Small intestine (tissue), 7 donors: Measurements from ENCODE around the gene TJAP1. TPM values are rescaled to one million over a fixed set of nuclear protein-coding genes. Genes with fewer than 3 reads are reported as not detected.
A peak's percentile ranks its signal among the peaks of the same experiment; 100 is the strongest.

Experiments
- DNase-seq, 2 donors: peaks; one replicate each; pipeline versions ENCODE4 v3.0.0 to v3.0.0-alpha.2; 2013
- FAIRE-seq: peaks from 2 replicates; lab custom pipeline; 2012; peaks lifted over from hg19 to GRCh38; lab: Jason Lieb, UNC
- H3K27ac ChIP-seq, 3 donors: one replicate each; pipeline ENCODE4 v1.5.1; 2013; ENCODE audit warnings: low read length in 2 of 3, mild to moderate bottlenecking in 2 of 3, control low read depth in 1 of 3, inconsistent platforms in 1 of 3, low read depth in 1 of 3, moderate library complexity in 1 of 3
- H3K27me3 ChIP-seq, 3 donors: one replicate each; pipeline ENCODE4 v1.6.1; 2013; ENCODE audit warnings: low read length in 3 of 3, inconsistent platforms in 1 of 3; ENCODE audit not compliant: control insufficient read depth in 3 of 3, insufficient read depth in 3 of 3
- H3K36me3 ChIP-seq, 3 donors: one replicate each; pipeline ENCODE4 v1.6.1; 2013; ENCODE audit warnings: low read length in 3 of 3, inconsistent platforms in 1 of 3, low read depth in 1 of 3, mild to moderate bottlenecking in 1 of 3, moderate library complexity in 1 of 3; ENCODE audit not compliant: control insufficient read depth in 3 of 3, insufficient read depth in 2 of 3
- H3K4me1 ChIP-seq, 3 donors: one replicate each; pipeline ENCODE4 v1.6.1; 2013; ENCODE audit warnings: low read length in 2 of 3, inconsistent platforms in 1 of 3, low read depth in 1 of 3, mild to moderate bottlenecking in 1 of 3, moderate library complexity in 1 of 3; ENCODE audit not compliant: control insufficient read depth in 3 of 3, insufficient read depth in 2 of 3
- H3K4me3 ChIP-seq, 3 donors: one replicate each; pipeline ENCODE4 v1.5.1; 2013; ENCODE audit warnings: low read length in 3 of 3, control low read depth in 1 of 3, inconsistent platforms in 1 of 3, low read depth in 1 of 3, mild to moderate bottlenecking in 1 of 3, moderate library complexity in 1 of 3
- H3K9me3 ChIP-seq, 2 donors: one replicate each; pipeline ENCODE4 v1.6.1; 2013; ENCODE audit warnings: low read depth in 1 of 2, low read length in 1 of 2; ENCODE audit not compliant: control insufficient read depth in 2 of 2, insufficient read depth in 1 of 2
- WGBS, 3 donors: extraction: QIAGEN DNeasy Blood & Tissue Kit; methylation state at CpG; one replicate each; pipeline ENCODE4 v1.1.7; 2013; 5-methylcytosine and 5-hydroxymethylcytosine counted together
- polyA plus RNA-seq, 4 donors: library from polyadenylated mRNA; stranded (reverse) in 3 of 4; unstranded in 1 of 4; fragments of 200-250 nt in 3 of 4; fragments of 120-200 nt in 1 of 4; gene quantifications; one replicate each; pipeline versions ENCODE4 v1.2.1 to v1.2.3, GENCODE V29; 2013
- donor health status: healthy with polysubstance abuse.
- donor health status: control.
- donor health status: control.
- donor health status: Bipolar disorder and iron deficiency.
- donor health status: healthy.

TJAP1 gene
- polyA plus RNA-seq, 4 donors = 17.2 to 34.5 (median 29.8) TPM

- no peaks in the 10 kb centered on the region for H3K36me3 ChIP-seq
- 94 to 100% (median 97%) methylated on average over 4 of the region's 4 CpGs for WGBS, 3 donors
- no peaks in the 10 kb centered on the region for H3K27me3 ChIP-seq
- DNase-seq (no peak), FAIRE-seq (no peak)
- H3K4me3 ChIP-seq = no peak overlapping the region
- H3K27ac ChIP-seq = no peak overlapping the region
- H3K9me3 ChIP-seq = no peaks in the 10 kb centered on the region
- H3K4me1 ChIP-seq = no peaks in the 10 kb centered on the region
Measured at GRCh38 chr6:43472515-43472914, 4.9 kb upstream of the TJAP1 start.

- H3K9me3 ChIP-seq = no peaks in the 10 kb centered on the region
- peaks cover 0 to 3% (median 0%) of the 10 kb centered on the region in 3 donors for H3K36me3 ChIP-seq
- FAIRE-seq (no peak), DNase-seq (no peak)
- peaks cover 0 to 12% (median 6%) of the 10 kb centered on the region in 3 donors for H3K4me1 ChIP-seq
- H3K4me3 ChIP-seq = no peak overlapping the region
- WGBS, 3 donors = 82 to 94% (median 91%) methylated on average over 6 of the region's 6 CpGs
- no peaks in the 10 kb centered on the region for H3K27me3 ChIP-seq
- no peak overlapping the region for H3K27ac ChIP-seq
Measured at GRCh38 chr6:43475516-43475915, 1.9 kb upstream of the TJAP1 start.

DNA sequence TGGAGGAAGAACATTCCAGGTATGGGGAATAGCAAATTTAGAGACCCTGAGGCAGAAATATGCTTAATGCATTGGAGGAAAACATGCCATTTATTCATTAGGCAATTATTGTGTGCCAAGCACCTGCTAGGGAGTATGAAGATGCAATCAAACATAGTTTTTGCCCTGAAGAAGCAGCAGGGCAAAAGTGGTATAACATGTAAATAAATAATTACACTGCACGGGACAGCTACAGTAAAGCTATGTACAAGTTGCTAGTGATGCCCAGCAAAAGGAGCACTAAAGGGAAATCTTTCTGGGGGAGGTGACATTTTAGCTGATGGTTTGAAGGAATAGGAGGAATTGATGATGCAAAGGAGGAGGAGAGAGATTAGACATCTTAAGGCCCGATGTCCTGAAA is 624 bp upstream of the TJAP1 start:
- H3K27ac ChIP-seq = peak overlapping the region in 1 of 3 donors; percentile 15
- FAIRE-seq (no peak), DNase-seq (peak in 1 of 2 donors; percentile 29)
- H3K27me3 ChIP-seq = no peaks in the 10 kb centered on the region
- H3K4me3 ChIP-seq = peak overlapping the region in 1 of 3 donors; percentile 53
- H3K4me1 ChIP-seq = peaks cover 0 to 22% (median 8%) of the 10 kb centered on the region in 3 donors
- 10 to 31% (median 17%) methylated on average over 2 of the region's 2 CpGs for WGBS, 3 donors
- peaks cover 0 to 3% (median 0%) of the 10 kb centered on the region in 3 donors for H3K36me3 ChIP-seq
- no peaks in the 10 kb centered on the region for H3K9me3 ChIP-seq

GRCh38 chr6:43478008-43478372 is 620 bp downstream of the TJAP1 start:
- peaks cover 0 to 6% (median 0%) of the 10 kb centered on the region in 3 donors for H3K36me3 ChIP-seq
- 8 to 20% (median 9%) methylated on average over 3 of the region's 3 CpGs for WGBS, 3 donors
- H3K4me3 ChIP-seq = peak overlapping the region; percentile 53 to 86 (median 83)
- no peak for FAIRE-seq
- no peak for DNase-seq
- H3K27ac ChIP-seq = peak overlapping the region; percentile 14 to 82 (median 60)
- no peaks in the 10 kb centered on the region for H3K27me3 ChIP-seq
- peaks cover 0 to 28% (median 15%) of the 10 kb centered on the region in 3 donors for H3K4me1 ChIP-seq
- H3K9me3 ChIP-seq = no peaks in the 10 kb centered on the region

DNA sequence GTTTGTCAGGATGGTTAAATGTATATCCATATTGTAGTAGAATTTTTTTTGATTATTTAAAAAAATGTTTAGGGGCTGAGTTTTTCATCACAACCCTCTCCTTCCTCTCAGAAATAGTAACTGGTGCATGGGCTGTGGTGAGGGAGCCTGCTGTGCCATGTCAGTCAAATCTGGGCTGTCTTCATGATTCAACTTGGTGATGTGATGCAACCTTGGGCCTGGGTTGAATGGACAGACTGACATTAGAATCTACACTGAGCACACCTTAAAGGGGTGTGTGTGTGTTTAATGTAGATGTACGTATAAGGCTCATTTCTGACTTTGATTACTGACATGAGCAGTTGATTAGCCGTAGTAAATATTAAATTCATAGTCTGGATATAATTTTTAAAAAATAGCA is 3.7 kb downstream of the TJAP1 start:
- no peak for FAIRE-seq
- 82 to 86% (median 85%) methylated on average over 2 of the region's 2 CpGs for WGBS, 3 donors
- H3K27me3 ChIP-seq = no peaks in the 10 kb centered on the region

GRCh38 chr6:43481591-43482236 is 4.3 kb downstream of the TJAP1 start:
- Histone ChIP-seq H3K27me3 (no peaks in the 10 kb centered on the region), H3K27ac (peak overlapping the region; percentile 17 to 78 (median 66)), H3K4me3 (no peak overlapping the region), H3K36me3 (peaks cover 0 to 12% (median 0%) of the 10 kb centered on the region in 3 donors), H3K9me3 (no peaks in the 10 kb centered on the region), H3K4me1 (peaks cover 0 to 28% (median 15%) of the 10 kb centered on the region in 3 donors)
- 40 to 70% (median 41%) methylated on average over 11 of the region's 11 CpGs for WGBS, 3 donors
- peak; percentile 78 to 80 for DNase-seq
- FAIRE-seq = no peak

More for the DNA sequence above, 3.7 kb downstream of the TJAP1 start:
- peak in 1 of 2 donors; percentile 17 for DNase-seq
- peaks cover 0 to 28% (median 15%) of the 10 kb centered on the region in 3 donors for H3K4me1 ChIP-seq
- H3K9me3 ChIP-seq = no peaks in the 10 kb centered on the region
- H3K27ac ChIP-seq = peak overlapping the region in 2 of 3 donors; percentile 63 to 78
- no peak overlapping the region for H3K4me3 ChIP-seq
- peaks cover 0 to 10% (median 0%) of the 10 kb centered on the region in 3 donors for H3K36me3 ChIP-seq

DNA sequence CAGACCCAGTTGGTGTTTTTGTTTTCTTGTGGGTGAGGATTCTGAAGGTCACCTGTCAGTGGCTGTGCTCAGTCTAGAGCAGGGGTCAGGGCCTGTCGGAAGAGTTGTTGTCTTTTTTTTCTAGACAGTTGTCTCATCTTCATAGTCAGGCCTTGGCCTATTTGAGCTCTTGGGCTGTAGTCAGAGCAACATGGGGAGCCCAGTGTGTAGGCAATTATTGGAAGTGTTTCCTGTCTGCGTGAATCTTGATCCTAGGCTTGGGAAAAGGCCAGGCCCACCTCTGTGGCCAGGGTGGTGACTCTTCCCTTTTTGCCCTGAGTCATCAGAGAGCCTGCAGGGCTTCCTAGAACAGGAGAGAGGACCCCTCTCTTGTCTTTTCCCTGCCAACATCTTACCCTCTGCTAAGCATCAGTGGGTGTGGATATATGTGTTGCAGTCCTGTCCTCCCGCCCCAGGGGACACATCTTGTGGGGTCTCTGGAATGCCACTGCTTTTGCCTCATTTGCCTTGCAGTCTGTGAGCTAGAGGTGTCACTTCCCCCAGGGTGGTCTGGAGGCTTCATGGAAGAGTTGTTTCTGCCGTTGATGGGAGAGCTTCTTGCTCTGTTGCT is 11.4 kb downstream of the TJAP1 start:
- WGBS, 3 donors = 75 to 90% (median 77%) methylated on average over 4 of the region's 4 CpGs
- no peak for FAIRE-seq

DNA sequence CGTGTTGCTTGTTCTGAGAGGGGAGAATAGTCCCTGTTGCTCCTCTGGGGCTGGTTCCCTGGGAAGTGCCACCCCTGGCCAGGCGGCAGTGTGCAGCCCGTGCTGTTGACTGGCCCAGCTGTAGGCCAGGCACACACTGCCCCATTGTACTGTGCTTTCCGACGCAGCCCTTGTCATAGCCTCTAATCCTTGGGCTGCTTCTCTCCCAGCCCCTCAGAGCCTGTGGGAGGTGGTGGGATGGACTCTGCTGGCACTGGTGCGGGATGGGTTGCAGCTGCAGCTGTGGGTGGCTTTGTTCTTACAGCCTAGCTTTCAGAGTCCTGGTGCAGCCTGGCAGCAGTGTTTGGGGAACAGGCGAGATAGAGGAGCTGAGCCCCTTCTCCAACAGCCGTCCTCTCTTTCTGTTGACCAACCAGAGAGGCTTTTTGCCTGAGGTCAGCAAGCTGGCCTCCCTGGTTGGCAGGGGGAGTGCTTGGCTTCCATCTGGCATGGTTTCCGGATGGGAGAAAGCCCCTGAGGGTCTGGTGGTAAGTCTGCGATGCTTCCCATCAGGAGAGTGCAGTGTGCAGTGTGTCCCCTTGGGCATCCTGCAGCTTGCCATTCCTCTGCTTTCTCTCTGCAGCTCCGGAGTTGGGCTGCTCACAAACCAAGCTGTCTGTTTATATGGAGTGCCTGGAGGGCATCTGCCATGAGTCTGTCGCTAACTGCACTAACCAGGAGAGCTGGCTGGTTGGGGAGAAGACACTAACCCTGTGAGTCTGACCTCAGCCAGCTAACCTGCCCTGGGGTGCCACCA is 12.1 kb downstream of the TJAP1 start:
- DNase-seq (no peak), FAIRE-seq (no peak)
- no peak overlapping the region for H3K4me3 ChIP-seq
- H3K36me3 ChIP-seq = peaks cover 0 to 38% (median 2%) of the 10 kb centered on the region in 3 donors
- H3K27me3 ChIP-seq = no peaks in the 10 kb centered on the region
- H3K9me3 ChIP-seq = no peaks in the 10 kb centered on the region
- peaks cover 5 to 34% (median 21%) of the 10 kb centered on the region in 3 donors for H3K4me1 ChIP-seq
- H3K27ac ChIP-seq = no peak overlapping the region
- WGBS, 3 donors = 86 to 93% (median 92%) methylated on average over 12 of the region's 12 CpGs

More for the DNA sequence above, 11.4 kb downstream of the TJAP1 start:
- peaks cover 5 to 27% (median 18%) of the 10 kb centered on the region in 3 donors for H3K4me1 ChIP-seq
- no peak for DNase-seq
- no peak overlapping the region for H3K27ac ChIP-seq
- H3K9me3 ChIP-seq = no peaks in the 10 kb centered on the region
- H3K27me3 ChIP-seq = no peaks in the 10 kb centered on the region
- H3K4me3 ChIP-seq = no peak overlapping the region
- H3K36me3 ChIP-seq = peaks cover 0 to 37% (median 2%) of the 10 kb centered on the region in 3 donors
